Progenitor cell of endocrine pancreas (in vitro differentiated cells): ENCODE measurements around the gene TPP1. TPM values are rescaled to one million over a fixed set of nuclear protein-coding genes. Genes with fewer than 3 reads are reported as not detected.

Source experiments
- DNase-seq: peaks from one replicate; pipeline ENCODE4 v3.0.0; 2021; ENCODE audit warnings: low spot score; ENCODE audit not compliant: unreplicated experiment
- H3K27ac Mint-ChIP-seq: 2 replicates; pipeline ENCODE4 v1.8.0; 2021; ENCODE audit warnings: mild to moderate bottlenecking, moderate library complexity, mixed read lengths
- H3K27me3 Mint-ChIP-seq: 2 replicates; pipeline ENCODE4 v1.8.0; 2021; ENCODE audit warnings: mixed read lengths
- H3K36me3 Mint-ChIP-seq: 2 replicates; pipeline ENCODE4 v1.8.0; 2022; ENCODE audit warnings: mixed read lengths; ENCODE audit not compliant: insufficient read depth
- H3K4me1 Mint-ChIP-seq: 2 replicates; pipeline ENCODE4 v1.8.0; 2021; ENCODE audit warnings: low read depth, mixed read lengths
- H3K4me3 Mint-ChIP-seq: 2 replicates; pipeline ENCODE4 v1.8.0; 2021; ENCODE audit warnings: low read depth, mild to moderate bottlenecking, moderate library complexity, mixed read lengths
- H3K9me3 Mint-ChIP-seq: 2 replicates; pipeline ENCODE4 v1.8.0; 2021; ENCODE audit warnings: low read depth, mixed read lengths
- CTCF ChIP-seq: fragments of 200-600 bp; sonication (generic); IDR thresholded peaks from one replicate; pipeline ENCODE4 v1.5.0; 2021; ENCODE audit warnings: antibody characterized with exemption, mild to moderate bottlenecking; ENCODE audit not compliant: unreplicated experiment
- total RNA-seq: library from RNA; stranded (reverse); gene quantifications from 2 replicates; pipeline ENCODE4 v1.2.1, GENCODE V29; 2021

The TPP1 gene
- total RNA-seq, 1 donor from 2014 or later = 59.9 TPM

- Mint-ChIP-seq H3K36me3 (peaks cover 21% of the 10 kb centered on the region), H3K27ac (peak overlapping the region; percentile 93), H3K27me3 (no peaks in the 10 kb centered on the region), H3K4me3 (peak overlapping the region; percentile 82), H3K4me1 (peaks cover 19% of the 10 kb centered on the region), H3K9me3 (no peaks in the 10 kb centered on the region)
- no peak for DNase-seq
- TF ChIP-seq CTCF = no peak
These were observed 7.9 kb downstream of the TPP1 start for GRCh38 chr11:6611092-6611962.

- TF ChIP-seq CTCF = no peak
- DNase-seq = no peak
- H3K4me3 Mint-ChIP-seq = peak overlapping the region; percentile 82
- peaks cover 19% of the 10 kb centered on the region for H3K36me3 Mint-ChIP-seq
- peak overlapping the region; percentile 13 for H3K27ac Mint-ChIP-seq
- no peaks in the 10 kb centered on the region for H3K9me3 Mint-ChIP-seq
- H3K27me3 Mint-ChIP-seq = no peaks in the 10 kb centered on the region
- H3K4me1 Mint-ChIP-seq = peaks cover 23% of the 10 kb centered on the region
These were observed 8.6 kb downstream of the TPP1 start for GRCh38 chr11:6610591-6610990.

- TF ChIP-seq CTCF = no peak
- H3K27ac Mint-ChIP-seq = peak overlapping the region; percentile 92
- DNase-seq = no peak
These were observed 9.7 kb downstream of the TPP1 start for GRCh38 chr11:6609502-6610015.

GRCh38 chr11:6608726-6609501, 10.3 kb downstream of the TPP1 start:
- no peak for DNase-seq
- Mint-ChIP-seq H3K27ac (peak overlapping the region; percentile 75), H3K4me1 (peaks cover 23% of the 10 kb centered on the region), H3K9me3 (no peaks in the 10 kb centered on the region), H3K36me3 (peaks cover 19% of the 10 kb centered on the region), H3K4me3 (no peak overlapping the region), H3K27me3 (no peaks in the 10 kb centered on the region)
- no peak for TF ChIP-seq CTCF

More at GRCh38 chr11:6609502-6610015, 9.7 kb downstream of the TPP1 start:
- H3K36me3 Mint-ChIP-seq = peaks cover 19% of the 10 kb centered on the region
- H3K4me1 Mint-ChIP-seq = peaks cover 23% of the 10 kb centered on the region
- H3K27me3 Mint-ChIP-seq = no peaks in the 10 kb centered on the region
- peak overlapping the region; percentile 52 for H3K4me3 Mint-ChIP-seq
- H3K9me3 Mint-ChIP-seq = no peaks in the 10 kb centered on the region

GRCh38 chr11:6608011-6608410, 11.2 kb downstream of the TPP1 start:
- H3K27me3 Mint-ChIP-seq = no peaks in the 10 kb centered on the region

More at GRCh38 chr11:6608011-6608410, 11.2 kb downstream of the TPP1 start:
- no peak for TF ChIP-seq CTCF
- peak overlapping the region; percentile 98 for H3K27ac Mint-ChIP-seq
- peaks cover 19% of the 10 kb centered on the region for H3K36me3 Mint-ChIP-seq
- no peak for DNase-seq
- no peak overlapping the region for H3K4me3 Mint-ChIP-seq
- no peaks in the 10 kb centered on the region for H3K9me3 Mint-ChIP-seq
- H3K4me1 Mint-ChIP-seq = peaks cover 23% of the 10 kb centered on the region
